GM12878 (cell line): ENCODE results near the gene COPB1. TPM values are rescaled to one million over a fixed set of nuclear protein-coding genes. Genes with fewer than 3 reads are reported as not detected.

Source experiments
- ATAC-seq: fragments of 200-7000 bp; cut with Tn5 transposase; 3 replicates; pipeline ENCODE4 v1.9.1; 2020; ENCODE audit warnings: mild to moderate bottlenecking, moderate library complexity
- BruUV-seq: library from RNA; stranded (reverse); fragments of 400-500 nt; replicated peaks from 2 replicates; lab custom pipeline; 2021; lab: Mats Ljungman, UMichigan
- CTCF ChIA-PET: fragments of 300-600 bp; sonication (Branson Sonifier 250); formaldehyde crosslinking; extraction: SDS; loops from one replicate; lab custom pipeline; 2021; ENCODE audit warnings: inconsistent platforms; lab: Yijun Ruan, JAX
- POLR2A ChIA-PET: fragments of 350-600 bp; formaldehyde crosslinking; extraction: SDS; loops from one replicate; lab custom pipeline; 2021; ENCODE audit warnings: inconsistent platforms; lab: Charles Lee
- RAD21 ChIA-PET: fragments of 300-600 bp; sonication (Branson Sonifier 250); formaldehyde crosslinking; loops from one replicate; lab custom pipeline; 2023; ENCODE audit warnings: antibody characterized with exemption; ENCODE audit not compliant: unreplicated experiment; lab: Charles Lee
- SMC1A ChIA-PET: fragments of 300-600 bp; sonication (Branson Sonifier 250); formaldehyde crosslinking; loops from one replicate; lab custom pipeline; 2023; ENCODE audit not compliant: unreplicated experiment, uncharacterized antibody; lab: Charles Lee
- DNase-seq: peaks from one replicate; pipeline ENCODE4 v3.0.0-alpha.2; 2011; ENCODE audit warnings: low read depth, low spot score
- FAIRE-seq: peaks from 3 replicates; lab custom pipeline; 2011; peaks lifted over from hg19 to GRCh38; lab: Jason Lieb, UNC
- H2AFZ ChIP-seq: 2 replicates; pipeline ENCODE4 v1.6.0; 2011; ENCODE audit warnings: low read depth, low read length, control low read depth; ENCODE audit not compliant: control insufficient read depth
- H3K27ac ChIP-seq: 2 replicates; pipeline ENCODE4 v1.5.1; 2011; ENCODE audit warnings: control low read depth; ENCODE audit not compliant: control insufficient read depth, insufficient read depth
- H3K27me3 ChIP-seq, 2 experiments: replicated peaks in 1 of 2; 2 replicates each; pipeline versions ENCODE4 v1.6.0 to v1.6.1; 2011; ENCODE audit warnings: low read length in 1 of 2; ENCODE audit not compliant: control insufficient read depth in 2 of 2, insufficient read depth in 2 of 2
- H3K36me3 ChIP-seq, 2 experiments: 2 replicates each; pipeline ENCODE4 v1.5.1; 2011; ENCODE audit warnings: low read length in 1 of 2; ENCODE audit not compliant: control insufficient read depth in 2 of 2, insufficient read depth in 2 of 2
- H3K4me1 ChIP-seq: 2 replicates; pipeline ENCODE4 v1.6.1; 2011; ENCODE audit warnings: mild to moderate bottlenecking, low read length, moderate library complexity, mixed read lengths; ENCODE audit not compliant: control insufficient read depth, insufficient read depth
- H3K4me2 ChIP-seq: 2 replicates; pipeline ENCODE4 v1.6.0; 2011; ENCODE audit warnings: control low read depth; ENCODE audit not compliant: control insufficient read depth, insufficient read depth
- H3K4me3 ChIP-seq: fragments of 200-600 bp; sonication (generic); 2 replicates; pipeline ENCODE4 v1.5.1; 2016
- H3K79me2 ChIP-seq: 2 replicates; pipeline ENCODE4 v1.6.0; 2011; ENCODE audit warnings: low read length; ENCODE audit not compliant: control insufficient read depth, insufficient read depth
- H3K9ac ChIP-seq: 2 replicates; pipeline ENCODE4 v1.8.0; 2011; ENCODE audit warnings: low read length, control low read depth, mixed read lengths; ENCODE audit not compliant: control insufficient read depth, insufficient read depth
- H3K9me3 ChIP-seq: replicated peaks from 3 replicates; pipeline ENCODE4 v1.5.1; 2011; ENCODE audit warnings: mild to moderate bottlenecking, low read length; ENCODE audit not compliant: control insufficient read depth, insufficient read depth
- H4K20me1 ChIP-seq: 2 replicates; pipeline ENCODE4 v1.6.0; 2011; ENCODE audit not compliant: control insufficient read depth, insufficient read depth
- CEBPB ChIP-seq, 2 experiments: fragments of 150-350 bp in 1 of 2; IDR thresholded peaks; 2 replicates each; pipeline ENCODE4 v1.6.1; 2012 to 2014; ENCODE audit warnings: low read depth in 2 of 2, low read length in 2 of 2, borderline replicate concordance in 1 of 2, inconsistent platforms in 1 of 2
- MXI1 ChIP-seq: fragments of 150-350 bp; IDR thresholded peaks from 2 replicates; pipeline ENCODE4 v1.6.1; 2011; ENCODE audit warnings: low read depth, mild to moderate bottlenecking, inconsistent platforms, low read length, improper control_type of control experiment
- RBBP5 ChIP-seq: fragments of 200-600 bp; sonication (generic); conservative IDR thresholded peaks from 2 replicates; pipeline ENCODE4 v1.6.1; 2016
- WGBS: methylation state at CpG from one replicate; pipeline ENCODE4 v1.1.6; 2016; ENCODE audit warnings: low lambda C conversion rate; ENCODE audit not compliant: insufficient replicate concordance, insufficient coverage; ENCODE audit errors: missing lambda C conversion rate; 5-methylcytosine and 5-hydroxymethylcytosine counted together
- in situ Hi-C: fragments of 300-500 bp; cut with MboI; formaldehyde crosslinking; loops from 9 replicates; pipeline ENCODE4 v1.14.3; 2018; ENCODE audit warnings: mixed read lengths
- intact Hi-C: fragments of 100-400 bp; cut with micrococcal nuclease; formaldehyde crosslinking; loops from one replicate; pipeline ENCODE4 v1.14.2; 2022; ENCODE audit not compliant: unreplicated experiment
- polyA plus RNA-seq, 11 experiments: library from polyadenylated mRNA; depleted of rRNA in 4 of 11; unstranded in 6 of 11; stranded (reverse) in 5 of 11; fragments of >200 nt; fragmentation: Nextera tagmentation in 4 of 11; fragmentation: Illumina TruSeq in 1 of 11; extraction: Ambion mirVana in 4 of 11; extraction: Trizol in 1 of 11; gene quantifications; 1 replicate in 1 of 11; 2 replicates in 10 of 11; pipeline versions ENCODE4 v1.2.1 to v1.2.3, GENCODE V29; 2011 to 2016; ENCODE audit warnings: inconsistent platforms in 2 of 11, missing spikeins in 2 of 11, low read depth in 1 of 11
- total RNA-seq, 4 experiments: library from RNA; depleted of rRNA in 3 of 4; stranded (reverse); fragments of >200 nt in 3 of 4; fragmentation: Illumina TruSeq in 1 of 4; extraction: Trizol in 1 of 4; gene quantifications; 2 replicates each; pipeline versions ENCODE4 v1.2.1 to v1.2.3, GENCODE V29; 2013 to 2021
- TF ChIP-seq, protein P1 (sequence below): IDR thresholded peaks from 2 replicates; pipeline ENCODE4 v1.6.1; 2012; ENCODE audit warnings: improper control_type of control experiment, low read depth, low read length; ENCODE audit not compliant: insufficient replicate concordance
- TF ChIP-seq, protein P2 (sequence below): fragments of 450-650 bp; IDR thresholded peaks from 2 replicates; pipeline ENCODE4 v1.6.1; 2016; ENCODE audit warnings: mild to moderate bottlenecking

The COPB1 gene
- total and polyA plus RNA-seq, 10 of the 15 experiments (the other 5 are each of a cell fraction or from before 2014, with no cell fraction given), result 67.0 to 149 (median 109) TPM

DNA sequence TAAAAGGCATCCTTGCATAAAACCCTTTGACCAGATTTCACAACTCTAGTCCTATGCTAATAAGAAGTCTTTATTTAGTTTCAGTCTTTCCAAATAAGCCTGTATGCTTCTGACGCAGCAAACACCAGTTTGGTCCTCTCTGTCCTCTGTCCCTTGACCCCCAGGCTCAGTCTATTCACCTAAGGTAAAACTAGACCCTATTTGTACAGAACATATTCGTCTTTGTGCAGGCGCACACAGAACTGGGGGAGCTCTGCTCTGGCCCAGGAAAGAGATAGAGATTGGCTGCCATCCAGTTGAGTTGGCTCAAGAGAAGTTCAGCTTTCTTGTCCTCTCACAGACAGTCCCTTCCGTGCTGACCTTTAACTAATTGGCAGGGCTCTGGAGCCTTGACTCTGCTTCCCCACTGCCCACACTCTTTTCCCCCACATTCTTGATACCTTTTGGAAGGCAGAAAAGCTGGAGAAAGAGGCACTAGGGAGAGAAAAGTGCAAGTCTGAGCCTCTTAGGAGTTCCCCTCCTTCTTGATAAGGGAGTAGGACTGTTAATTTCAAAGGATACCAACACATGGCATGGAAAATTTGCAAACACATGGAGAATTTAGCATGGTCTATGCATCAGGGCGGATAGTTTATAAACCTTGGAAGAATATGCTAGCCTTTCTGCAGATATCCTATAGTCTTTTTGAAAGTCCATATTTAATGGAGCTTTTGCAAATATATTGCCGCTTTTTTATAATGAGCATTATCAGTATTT is 41.8 kb upstream of the COPB1 start:
- DNase-seq (no peak), ATAC-seq (no peak), FAIRE-seq (no peak)
- Histone ChIP-seq H3K9me3 (no peaks in the 10 kb centered on the region), H4K20me1 (no peaks in the 10 kb centered on the region), H3K27me3 (no peaks in the 10 kb centered on the region), H3K4me2 (no peak overlapping the region), H3K79me2 (no peaks in the 10 kb centered on the region), H3K27ac (no peak overlapping the region), H2AFZ (no peak overlapping the region), H3K4me1 (no peaks in the 10 kb centered on the region), H3K4me3 (no peak overlapping the region), H3K9ac (no peak overlapping the region), H3K36me3 (no peaks in the 10 kb centered on the region)
- in situ Hi-C loops (loop anchor here (25.0 kb wide), 1 partner anchor 221 kb away; no protein-coding TSS in a partner anchor), intact Hi-C loops (no loop called here)
- TF ChIP-seq, protein P1, sequence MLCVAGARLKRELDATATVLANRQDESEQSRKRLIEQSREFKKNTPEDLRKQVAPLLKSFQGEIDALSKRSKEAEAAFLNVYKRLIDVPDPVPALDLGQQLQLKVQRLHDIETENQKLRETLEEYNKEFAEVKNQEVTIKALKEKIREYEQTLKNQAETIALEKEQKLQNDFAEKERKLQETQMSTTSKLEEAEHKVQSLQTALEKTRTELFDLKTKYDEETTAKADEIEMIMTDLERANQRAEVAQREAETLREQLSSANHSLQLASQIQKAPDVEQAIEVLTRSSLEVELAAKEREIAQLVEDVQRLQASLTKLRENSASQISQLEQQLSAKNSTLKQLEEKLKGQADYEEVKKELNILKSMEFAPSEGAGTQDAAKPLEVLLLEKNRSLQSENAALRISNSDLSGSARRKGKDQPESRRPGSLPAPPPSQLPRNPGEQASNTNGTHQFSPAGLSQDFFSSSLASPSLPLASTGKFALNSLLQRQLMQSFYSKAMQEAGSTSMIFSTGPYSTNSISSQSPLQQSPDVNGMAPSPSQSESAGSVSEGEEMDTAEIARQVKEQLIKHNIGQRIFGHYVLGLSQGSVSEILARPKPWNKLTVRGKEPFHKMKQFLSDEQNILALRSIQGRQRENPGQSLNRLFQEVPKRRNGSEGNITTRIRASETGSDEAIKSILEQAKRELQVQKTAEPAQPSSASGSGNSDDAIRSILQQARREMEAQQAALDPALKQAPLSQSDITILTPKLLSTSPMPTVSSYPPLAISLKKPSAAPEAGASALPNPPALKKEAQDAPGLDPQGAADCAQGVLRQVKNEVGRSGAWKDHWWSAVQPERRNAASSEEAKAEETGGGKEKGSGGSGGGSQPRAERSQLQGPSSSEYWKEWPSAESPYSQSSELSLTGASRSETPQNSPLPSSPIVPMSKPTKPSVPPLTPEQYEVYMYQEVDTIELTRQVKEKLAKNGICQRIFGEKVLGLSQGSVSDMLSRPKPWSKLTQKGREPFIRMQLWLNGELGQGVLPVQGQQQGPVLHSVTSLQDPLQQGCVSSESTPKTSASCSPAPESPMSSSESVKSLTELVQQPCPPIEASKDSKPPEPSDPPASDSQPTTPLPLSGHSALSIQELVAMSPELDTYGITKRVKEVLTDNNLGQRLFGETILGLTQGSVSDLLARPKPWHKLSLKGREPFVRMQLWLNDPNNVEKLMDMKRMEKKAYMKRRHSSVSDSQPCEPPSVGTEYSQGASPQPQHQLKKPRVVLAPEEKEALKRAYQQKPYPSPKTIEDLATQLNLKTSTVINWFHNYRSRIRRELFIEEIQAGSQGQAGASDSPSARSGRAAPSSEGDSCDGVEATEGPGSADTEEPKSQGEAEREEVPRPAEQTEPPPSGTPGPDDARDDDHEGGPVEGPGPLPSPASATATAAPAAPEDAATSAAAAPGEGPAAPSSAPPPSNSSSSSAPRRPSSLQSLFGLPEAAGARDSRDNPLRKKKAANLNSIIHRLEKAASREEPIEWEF, result no peak
- TF ChIP-seq, protein P2, sequence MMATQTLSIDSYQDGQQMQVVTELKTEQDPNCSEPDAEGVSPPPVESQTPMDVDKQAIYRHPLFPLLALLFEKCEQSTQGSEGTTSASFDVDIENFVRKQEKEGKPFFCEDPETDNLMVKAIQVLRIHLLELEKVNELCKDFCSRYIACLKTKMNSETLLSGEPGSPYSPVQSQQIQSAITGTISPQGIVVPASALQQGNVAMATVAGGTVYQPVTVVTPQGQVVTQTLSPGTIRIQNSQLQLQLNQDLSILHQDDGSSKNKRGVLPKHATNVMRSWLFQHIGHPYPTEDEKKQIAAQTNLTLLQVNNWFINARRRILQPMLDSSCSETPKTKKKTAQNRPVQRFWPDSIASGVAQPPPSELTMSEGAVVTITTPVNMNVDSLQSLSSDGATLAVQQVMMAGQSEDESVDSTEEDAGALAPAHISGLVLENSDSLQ, result no peak
- no peak for TF ChIP-seq RBBP5
- no peak for TF ChIP-seq MXI1
- no peak for TF ChIP-seq CEBPB (IDR thresholded peaks at IDR 0.05; ENCODE audit: borderline replicate concordance in 1 of 2, low read depth in 2 of 2, low read length in 2 of 2)
- RAD21 ChIA-PET, result interaction anchor here (0.6 kb wide), 1 partner anchor 86 kb away, joined by 4 read pairs; no protein-coding TSS in a partner anchor
- CTCF ChIA-PET, result interaction anchor here (0.7 to 4.9 kb wide), 4 partner anchors 9 to 367 kb away, joined by 3 to 23 read pairs (median 3); no protein-coding TSS in a partner anchor
- BruUV-seq, result no TSS peak
- POLR2A ChIA-PET, result no interaction called here
- WGBS, result 74% methylated on average over 6 of the region's 6 CpGs
- SMC1A ChIA-PET, result interaction anchor here (1.2 to 1.4 kb wide), 2 partner anchors 8 to 366 kb away, joined by 3 read pairs; no protein-coding TSS in a partner anchor
